OCI-LY7 (cell line): ENCODE measurements around the gene C11orf58.
A peak's percentile ranks its signal among the peaks of the same experiment; 100 is the strongest.

Source experiments
- CTCF ChIP-seq: fragments of 200-600 bp; sonication (generic); conservative IDR thresholded peaks from 2 replicates; pipeline ENCODE4 v1.5.1; 2014; ENCODE audit warnings: mild to moderate bottlenecking, antibody characterized with exemption, low read length, moderate library complexity, mixed read lengths
- EZH2phosphoT487 ChIP-seq: fragments of 200-600 bp; sonication (generic); IDR thresholded peaks from 2 replicates; pipeline ENCODE4 v1.6.1; 2018; ENCODE audit warnings: low read depth, borderline replicate concordance, mild to moderate bottlenecking, mixed run types, antibody characterized with exemption, low read length, moderate library complexity, mixed read lengths

GRCh38 chr11:16788141-16789062 is 50.0 kb downstream of the C11orf58 start:
- peak; percentile 90 for TF ChIP-seq CTCF
- TF ChIP-seq EZH2phosphoT487 = no peak
